ENCODE measurements around the gene TIAL1.
"Not testable (repeated sequence)": the region's sequence is repeated elsewhere in the genome, so short reads cannot be mapped to it uniquely, and the experiment has no call there.

The TIAL1 gene

DNA sequence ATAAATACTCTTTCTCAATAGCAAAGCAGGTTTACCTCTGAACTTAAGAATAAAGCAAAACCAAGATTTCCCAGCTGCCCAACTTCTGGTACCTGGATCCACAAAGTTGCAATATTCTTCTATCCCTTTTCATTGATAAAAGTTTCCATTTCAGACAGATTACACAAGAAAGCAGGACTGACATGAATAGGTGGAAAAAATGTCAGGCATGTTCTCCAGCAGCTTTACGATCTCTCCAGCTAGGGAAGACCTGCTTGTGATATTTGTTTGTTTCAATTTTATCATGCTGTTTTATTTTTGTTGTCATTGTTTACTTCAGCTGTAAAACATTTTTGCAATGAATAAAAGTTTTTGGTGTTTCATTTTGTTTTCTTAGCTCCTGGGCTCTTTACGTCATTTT lies 63.3 kb downstream of the TIAL1 start:
- H3K4me1 ChIP-seq = peaks cover 33 to 58% (median 40%) of the 10 kb centered on the region in 10 experiments
- H3K36me3 ChIP-seq = peaks cover 0 to 19% (median 0%) of the 10 kb centered on the region in 11 experiments; a peak in 5 of 22 replicates
- no peak overlapping the region for H3K4me3 ChIP-seq
- H3K27ac ChIP-seq = no peak overlapping the region
- no peak overlapping the region for H3K9ac ChIP-seq
- no peaks in the 10 kb centered on the region for H3K9me3 ChIP-seq (replicated peaks in 1 of 11)
- H3K4me2 ChIP-seq = no peak overlapping the region; a peak in 1 of 22 replicates
- H3K27me3 ChIP-seq = no peaks in the 10 kb centered on the region
- TF ChIP-seq Cebpa-rat (IDR thresholded peaks at IDR 0.05) = no peak
- peaks cover 6 to 100% (median 47%) of the 10 kb centered on the region in 11 experiments; a peak in 17 of 22 replicates for H4K20me1 ChIP-seq

DNA sequence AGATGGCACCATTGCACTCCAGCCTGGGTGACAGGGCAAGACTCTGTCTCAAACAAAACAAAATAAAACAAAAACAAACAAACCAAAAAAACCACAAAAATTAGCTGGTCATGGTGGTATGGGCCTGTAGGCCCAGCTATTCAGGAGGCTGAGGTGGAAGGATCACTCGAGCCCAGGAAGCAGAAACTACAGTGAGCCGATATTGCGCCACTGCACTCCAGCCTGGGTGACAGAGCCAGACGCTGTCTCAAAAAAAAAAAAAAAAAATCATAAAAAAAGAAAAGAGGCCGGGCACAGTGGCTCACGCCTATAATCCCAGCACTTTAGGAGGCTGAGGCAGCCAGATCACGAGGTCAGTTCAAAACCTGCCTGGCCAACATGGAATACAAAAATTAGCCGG lies 64.0 kb downstream of the TIAL1 start:
- not testable (repeated sequence) for H3K9me3 ChIP-seq (replicated peaks in 1 of 11); H3K27me3 ChIP-seq; H3K4me3 ChIP-seq; H3K27ac ChIP-seq; H3K9ac ChIP-seq
- peak overlapping the region in 5 of 11 experiments; percentile 20 to 44 (median 36); a peak in 7 of 22 replicates for H3K4me2 ChIP-seq
- peaks cover 0 to 19% (median 0%) of the 10 kb centered on the region in 11 experiments; a peak in 5 of 22 replicates for H3K36me3 ChIP-seq
- H3K4me1 ChIP-seq = peaks cover 28 to 51% (median 35%) of the 10 kb centered on the region in 10 experiments
- peaks cover 4 to 99% (median 46%) of the 10 kb centered on the region in 11 experiments; a peak in 15 of 22 replicates for H4K20me1 ChIP-seq

DNA sequence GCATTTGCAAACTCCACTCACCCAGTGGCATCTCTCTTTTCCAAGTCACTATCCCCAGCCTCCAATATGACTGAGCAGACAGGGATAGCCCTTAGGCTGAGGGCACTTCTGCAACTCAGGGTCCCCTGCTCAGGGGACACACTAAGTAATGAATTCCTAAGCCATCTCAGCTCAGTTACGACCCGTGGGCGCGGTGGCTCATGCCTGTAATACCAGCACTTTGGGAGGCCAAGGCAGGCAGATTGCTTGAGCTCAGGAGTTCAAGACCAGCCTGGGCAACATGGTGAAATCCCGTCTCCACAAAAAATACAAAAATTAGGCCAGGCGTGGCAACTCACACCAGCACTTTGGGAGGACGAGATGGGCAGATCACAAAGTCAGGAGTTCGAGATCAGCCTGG lies 64.5 kb downstream of the TIAL1 start:
- H3K4me1 ChIP-seq = peaks cover 26 to 46% (median 30%) of the 10 kb centered on the region in 10 experiments
- H3K27me3 ChIP-seq; H3K27ac ChIP-seq; H3K4me3 ChIP-seq; H3K9me3 ChIP-seq (replicated peaks in 1 of 11); H3K9ac ChIP-seq: not testable (repeated sequence)
- H3K4me2 ChIP-seq = 0 out of 22 replicates have a peak overlapping the region, but pooled peaks of 1 of the 11 experiments have one; percentile 38
- peaks cover 0 to 19% (median 0%) of the 10 kb centered on the region in 11 experiments; a peak in 7 of 22 replicates for H3K36me3 ChIP-seq
- peaks cover 0 to 99% (median 51%) of the 10 kb centered on the region in 11 experiments; a peak in 15 of 22 replicates for H4K20me1 ChIP-seq

DNA sequence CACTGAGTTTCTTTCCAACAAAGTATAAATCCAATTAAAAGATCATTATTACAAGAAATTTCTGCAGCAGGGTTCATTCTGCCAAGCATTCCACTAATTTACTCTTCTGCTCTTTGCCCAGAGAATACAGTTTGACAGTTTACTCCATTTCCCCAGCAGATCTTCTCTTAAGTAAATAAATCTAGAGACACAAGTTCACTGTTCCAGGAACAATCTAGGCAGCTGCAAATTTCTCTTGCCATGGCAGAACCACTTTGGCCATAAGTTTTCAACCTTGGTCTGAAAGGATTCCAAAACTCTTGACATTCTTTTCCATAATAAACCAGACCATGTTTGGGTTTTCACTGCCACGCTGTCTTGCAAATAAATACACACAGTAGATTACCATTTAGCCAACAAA lies 65.7 kb downstream of the TIAL1 start:
- no peak overlapping the region for H3K4me2 ChIP-seq
- peaks cover 14 to 34% (median 20%) of the 10 kb centered on the region in 10 experiments for H3K4me1 ChIP-seq
- peaks cover 0 to 98% (median 49%) of the 10 kb centered on the region in 11 experiments; a peak in 15 of 22 replicates for H4K20me1 ChIP-seq
- H3K36me3 ChIP-seq = peaks cover 0 to 25% (median 0%) of the 10 kb centered on the region in 11 experiments; a peak in 8 of 22 replicates
- no peaks in the 10 kb centered on the region for H3K27me3 ChIP-seq
- TF ChIP-seq Cebpa-rat (IDR thresholded peaks at IDR 0.05) = no peak
- no peak overlapping the region for H3K4me3 ChIP-seq
- no peaks in the 10 kb centered on the region for H3K9me3 ChIP-seq (replicated peaks in 1 of 11)
- H3K27ac ChIP-seq = no peak overlapping the region
- H3K9ac ChIP-seq = no peak overlapping the region

DNA sequence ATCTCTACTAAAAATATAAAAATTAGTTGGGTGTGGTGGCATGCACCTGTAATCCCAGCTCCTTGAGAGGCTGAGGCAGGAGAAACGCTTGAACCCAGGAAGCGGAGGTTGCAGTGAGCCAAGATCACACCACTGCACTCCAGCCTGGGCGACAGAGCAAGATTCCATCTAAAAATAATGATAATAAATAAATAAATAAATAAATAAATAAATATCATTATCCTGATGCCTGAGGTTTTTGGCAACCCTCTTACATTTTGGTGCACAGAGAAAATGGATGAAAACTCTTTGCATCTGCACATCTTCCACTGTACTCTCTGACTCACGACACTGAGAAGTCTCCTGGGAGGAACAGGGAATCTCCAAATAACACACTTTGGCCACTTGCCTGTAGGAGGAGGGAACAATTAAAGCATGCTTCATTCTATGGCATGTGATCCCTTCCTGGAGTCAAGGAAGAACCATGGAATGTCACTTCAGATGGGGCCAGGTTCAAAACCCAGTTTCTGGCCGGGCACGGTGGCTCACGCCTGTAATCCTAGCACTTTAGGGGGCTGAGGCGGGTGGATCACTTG lies 68.0 kb downstream of the TIAL1 start:
- peak overlapping the region in 10 of 11 experiments; percentile 7 to 64 (median 32); a peak in 13 of 22 replicates for H3K4me2 ChIP-seq
- H3K9me3 ChIP-seq (replicated peaks in 1 of 11); H3K4me3 ChIP-seq; H3K27me3 ChIP-seq; H3K27ac ChIP-seq; H3K9ac ChIP-seq: not testable (repeated sequence)
- peaks cover 0 to 96% (median 43%) of the 10 kb centered on the region in 11 experiments; a peak in 14 of 22 replicates for H4K20me1 ChIP-seq
- peaks cover 12 to 26% (median 17%) of the 10 kb centered on the region in 10 experiments; a peak in 19 of 20 replicates for H3K4me1 ChIP-seq
- peaks cover 3 to 39% (median 18%) of the 10 kb centered on the region in 11 experiments for H3K36me3 ChIP-seq

DNA sequence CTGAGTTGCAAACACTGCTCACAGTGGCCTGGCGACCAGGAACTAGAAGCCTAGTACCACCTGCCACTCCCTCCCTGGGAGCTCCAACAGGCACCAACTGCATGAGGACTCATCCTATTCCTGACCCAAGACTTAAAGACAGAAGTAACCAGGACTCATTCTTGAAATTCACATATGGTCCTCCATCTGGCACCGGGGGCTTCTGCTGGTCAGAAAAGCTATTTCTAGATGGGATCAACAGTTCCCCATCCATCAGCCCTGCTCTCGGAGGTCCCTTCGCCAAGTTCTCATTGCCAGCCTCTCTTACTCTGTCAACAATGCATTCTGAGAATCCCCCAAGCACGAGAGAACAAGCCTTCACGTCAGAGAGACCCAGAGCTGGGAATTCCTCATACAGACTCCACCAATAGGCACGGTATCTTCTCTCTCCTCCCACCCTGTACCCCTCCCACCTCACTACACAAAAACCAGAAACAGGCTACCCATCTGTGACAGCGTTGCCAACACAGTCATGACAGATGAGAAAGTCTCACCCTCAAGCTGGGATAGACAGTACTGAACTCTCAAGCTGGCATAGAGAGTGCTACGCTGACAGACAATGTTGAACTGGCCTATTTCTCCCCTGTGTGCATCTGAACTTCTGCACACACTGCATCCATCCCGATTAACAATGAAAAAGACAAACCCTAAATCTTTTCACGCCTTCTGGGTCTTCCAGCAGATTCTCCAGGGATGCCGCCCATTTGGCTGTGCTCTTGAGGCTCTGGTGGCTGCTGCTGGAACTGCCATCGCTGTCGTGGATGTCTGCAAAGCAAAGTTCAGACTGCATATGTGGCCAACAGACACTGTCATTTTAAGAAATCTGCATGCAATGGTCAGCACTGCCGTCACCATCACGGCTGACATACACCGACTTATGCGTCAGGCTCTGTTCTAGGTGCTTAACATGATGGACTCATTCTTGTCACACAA lies 69.9 kb downstream of the TIAL1 start:
- no peak overlapping the region for H3K4me2 ChIP-seq
- H3K27me3 ChIP-seq = no peaks in the 10 kb centered on the region
- no peaks in the 10 kb centered on the region for H3K9me3 ChIP-seq (replicated peaks in 1 of 11)
- peaks cover 12 to 58% (median 36%) of the 10 kb centered on the region in 11 experiments for H3K36me3 ChIP-seq
- peaks cover 0 to 84% (median 34%) of the 10 kb centered on the region in 11 experiments; a peak in 14 of 22 replicates for H4K20me1 ChIP-seq
- no peak overlapping the region for H3K4me3 ChIP-seq
- no peak overlapping the region for H3K27ac ChIP-seq
- no peak overlapping the region for H3K9ac ChIP-seq
- TF ChIP-seq Cebpa-rat (IDR thresholded peaks at IDR 0.05) = no peak
- H3K4me1 ChIP-seq = peaks cover 11 to 20% (median 13%) of the 10 kb centered on the region in 10 experiments; a peak in 19 of 20 replicates

DNA sequence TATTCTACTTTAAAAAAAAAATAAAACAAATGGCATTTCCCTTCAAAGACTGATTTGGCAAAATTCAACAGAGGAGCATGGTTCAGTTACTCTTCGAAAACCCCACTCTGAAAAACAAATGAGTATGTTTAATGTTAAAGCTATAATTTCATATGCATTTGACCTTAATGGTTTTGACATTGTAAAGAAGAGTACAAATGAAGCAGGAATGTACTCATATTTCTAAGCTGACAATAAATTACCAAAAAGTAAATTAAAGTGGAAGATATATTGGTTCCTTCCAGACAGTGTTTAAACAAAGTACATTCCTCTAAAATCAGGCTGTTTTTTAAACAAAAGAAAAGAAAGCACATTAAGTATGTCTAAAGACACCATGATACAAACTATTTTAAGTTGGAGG lies 70.6 kb downstream of the TIAL1 start:
- no peak overlapping the region for H3K9ac ChIP-seq
- H3K4me2 ChIP-seq = no peak overlapping the region
- peaks cover 14 to 27% (median 18%) of the 10 kb centered on the region in 10 experiments; a peak in 19 of 20 replicates for H3K4me1 ChIP-seq
- no peak overlapping the region for H3K27ac ChIP-seq
- H3K4me3 ChIP-seq = no peak overlapping the region
- no peaks in the 10 kb centered on the region for H3K9me3 ChIP-seq (replicated peaks in 1 of 11)
- H4K20me1 ChIP-seq = peaks cover 0 to 77% (median 34%) of the 10 kb centered on the region in 11 experiments; a peak in 14 of 22 replicates
- no peak for TF ChIP-seq Cebpa-rat (IDR thresholded peaks at IDR 0.05)
- peaks cover 12 to 62% (median 38%) of the 10 kb centered on the region in 11 experiments for H3K36me3 ChIP-seq
- H3K27me3 ChIP-seq = no peaks in the 10 kb centered on the region

DNA sequence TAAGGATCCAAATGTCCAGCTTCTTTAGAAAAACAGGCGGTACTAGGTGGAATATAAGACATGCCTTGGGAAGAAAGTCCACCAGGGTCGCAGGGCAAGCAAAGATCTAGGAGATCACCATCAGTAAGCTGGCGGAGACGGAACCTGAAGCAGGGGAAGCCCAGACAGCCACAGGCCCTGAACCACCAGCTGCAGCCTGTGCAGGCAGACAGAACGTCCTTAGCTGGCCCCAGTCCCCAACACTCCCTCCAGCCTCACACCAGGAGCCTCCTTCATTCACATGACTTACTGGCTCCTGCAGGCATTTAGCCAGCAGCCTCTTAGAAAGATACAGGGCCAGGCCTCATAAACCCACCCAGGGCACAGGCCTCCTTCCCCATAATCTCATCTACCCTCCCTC lies 71.6 kb downstream of the TIAL1 start:
- H4K20me1 ChIP-seq = peaks cover 0 to 66% (median 25%) of the 10 kb centered on the region in 11 experiments; a peak in 14 of 22 replicates
- H3K27me3 ChIP-seq = no peaks in the 10 kb centered on the region
- peaks cover 13 to 25% (median 18%) of the 10 kb centered on the region in 10 experiments; a peak in 19 of 20 replicates for H3K4me1 ChIP-seq
- no peak overlapping the region for H3K4me2 ChIP-seq
- H3K9me3 ChIP-seq (replicated peaks in 1 of 11) = no peaks in the 10 kb centered on the region
- no peak for TF ChIP-seq Cebpa-rat (IDR thresholded peaks at IDR 0.05)
- no peak overlapping the region for H3K27ac ChIP-seq
- no peak overlapping the region for H3K4me3 ChIP-seq
- H3K36me3 ChIP-seq = peaks cover 12 to 71% (median 40%) of the 10 kb centered on the region in 11 experiments
- H3K9ac ChIP-seq = no peak overlapping the region

DNA sequence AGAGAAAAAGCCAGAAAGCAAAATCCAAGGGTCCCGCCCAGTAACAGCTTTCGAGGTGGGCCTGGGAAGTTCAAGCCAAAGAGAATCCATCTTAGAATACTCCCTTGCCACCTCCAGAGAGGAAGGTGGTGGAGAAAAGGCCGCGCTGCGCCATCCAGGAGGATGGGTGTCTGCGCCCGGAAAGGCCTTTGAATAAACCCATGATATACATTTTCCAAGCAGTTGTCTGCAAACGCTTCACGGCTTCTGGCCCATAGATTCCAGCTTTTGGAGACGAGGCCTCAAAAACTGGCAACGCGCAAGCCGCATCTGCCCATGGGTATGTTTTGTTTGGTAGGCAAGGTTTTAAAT lies 72.1 kb downstream of the TIAL1 start:
- H4K20me1 ChIP-seq = peaks cover 0 to 62% (median 21%) of the 10 kb centered on the region in 11 experiments; a peak in 14 of 22 replicates
- peaks cover 13 to 30% (median 19%) of the 10 kb centered on the region in 10 experiments; a peak in 19 of 20 replicates for H3K4me1 ChIP-seq
- no peaks in the 10 kb centered on the region for H3K27me3 ChIP-seq
- H3K9ac ChIP-seq = no peak overlapping the region
- TF ChIP-seq Cebpa-rat (IDR thresholded peaks at IDR 0.05) = no peak
- H3K4me2 ChIP-seq = no peak overlapping the region
- H3K9me3 ChIP-seq (replicated peaks in 1 of 11) = no peaks in the 10 kb centered on the region
- no peak overlapping the region for H3K4me3 ChIP-seq
- peaks cover 12 to 72% (median 40%) of the 10 kb centered on the region in 11 experiments for H3K36me3 ChIP-seq
- H3K27ac ChIP-seq = no peak overlapping the region
